Measurements from ENCODE around the gene CLK1. TPM values are rescaled to one million over a fixed set of nuclear protein-coding genes. Genes with fewer than 3 reads are reported as not detected.

The CLK1 gene
- total and polyA plus RNA-seq, 12 donors: 34.4 to 2,325 (median 84.8) TPM

- WGBS, 4 donors: 93 to 97% (median 94%) methylated on average over 2 of the region's 2 CpGs
- Histone ChIP-seq H3K4me1 (replicated peaks in 1 of 2) (peaks cover 0 to 12% of the 10 kb centered on the region in 2 donors), H3K9me3 (replicated peaks in 1 of 3) (no peaks in the 10 kb centered on the region), H3K27ac (no peak overlapping the region), H3K4me3 (no peak overlapping the region), H3K36me3 (replicated peaks in 1 of 2) (peaks cover 0 to 71% of the 10 kb centered on the region in 2 donors), H3K27me3 (no peaks in the 10 kb centered on the region)
- DNase-seq: no peak
- intact Hi-C loops (cut with DNase I): no loop called here
- TF ChIP-seq, protein P1, sequence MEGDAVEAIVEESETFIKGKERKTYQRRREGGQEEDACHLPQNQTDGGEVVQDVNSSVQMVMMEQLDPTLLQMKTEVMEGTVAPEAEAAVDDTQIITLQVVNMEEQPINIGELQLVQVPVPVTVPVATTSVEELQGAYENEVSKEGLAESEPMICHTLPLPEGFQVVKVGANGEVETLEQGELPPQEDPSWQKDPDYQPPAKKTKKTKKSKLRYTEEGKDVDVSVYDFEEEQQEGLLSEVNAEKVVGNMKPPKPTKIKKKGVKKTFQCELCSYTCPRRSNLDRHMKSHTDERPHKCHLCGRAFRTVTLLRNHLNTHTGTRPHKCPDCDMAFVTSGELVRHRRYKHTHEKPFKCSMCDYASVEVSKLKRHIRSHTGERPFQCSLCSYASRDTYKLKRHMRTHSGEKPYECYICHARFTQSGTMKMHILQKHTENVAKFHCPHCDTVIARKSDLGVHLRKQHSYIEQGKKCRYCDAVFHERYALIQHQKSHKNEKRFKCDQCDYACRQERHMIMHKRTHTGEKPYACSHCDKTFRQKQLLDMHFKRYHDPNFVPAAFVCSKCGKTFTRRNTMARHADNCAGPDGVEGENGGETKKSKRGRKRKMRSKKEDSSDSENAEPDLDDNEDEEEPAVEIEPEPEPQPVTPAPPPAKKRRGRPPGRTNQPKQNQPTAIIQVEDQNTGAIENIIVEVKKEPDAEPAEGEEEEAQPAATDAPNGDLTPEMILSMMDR (IDR thresholded peaks at IDR 0.05): no peak
- no peak for TF ChIP-seq POLR2A (IDR thresholded peaks at IDR 0.05)
Measured at GRCh38 chr2:200852605-200853004, 11.9 kb downstream of the CLK1 start.

DNA sequence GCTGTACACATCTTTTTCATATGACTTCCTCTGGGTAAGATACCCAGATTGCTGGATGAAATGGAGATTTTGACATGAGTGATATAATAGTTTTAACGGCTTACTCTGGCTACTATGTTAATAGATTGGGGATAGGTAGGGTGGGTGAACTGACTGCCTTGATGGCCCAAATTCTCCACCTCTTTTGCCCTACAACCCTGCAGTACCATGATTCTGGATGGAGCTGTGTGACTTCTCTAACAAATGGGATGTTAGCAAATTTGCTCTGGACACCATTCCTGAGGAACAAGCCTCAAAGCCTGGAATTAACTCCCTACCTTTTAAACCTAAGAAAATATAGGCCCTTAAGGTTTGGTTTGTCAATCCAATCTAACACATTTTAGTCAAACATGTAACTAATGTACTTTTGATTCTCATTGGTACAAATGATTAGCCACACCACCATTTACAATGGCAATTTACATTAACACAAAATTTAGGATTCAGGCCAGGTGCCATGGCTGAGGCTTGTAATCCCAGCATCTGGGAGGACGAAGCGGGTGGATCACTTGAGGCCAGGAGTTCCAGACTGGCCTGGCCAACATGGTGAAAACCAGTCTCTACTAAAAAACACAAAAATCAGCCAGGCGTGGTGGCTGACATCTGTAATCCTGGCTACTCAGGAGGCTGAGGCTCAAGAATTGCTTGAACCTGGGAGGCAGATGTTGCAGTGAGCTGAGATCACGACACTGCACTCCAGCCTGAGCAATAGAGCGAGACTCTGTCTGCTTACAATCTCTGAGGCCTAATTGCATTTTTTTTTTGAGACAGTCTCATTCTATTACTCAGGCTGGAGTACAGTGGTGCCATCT, 12.8 kb downstream of the CLK1 start:
- Histone ChIP-seq H3K9me3 (replicated peaks in 1 of 3) (no peaks in the 10 kb centered on the region), H3K27me3 (no peaks in the 10 kb centered on the region), H3K4me3 (no peak overlapping the region), H3K27ac (no peak overlapping the region), H3K4me1 (replicated peaks in 1 of 2) (peaks cover 0 to 6% of the 10 kb centered on the region in 2 donors), H3K36me3 (replicated peaks in 1 of 2) (peaks cover 0 to 61% of the 10 kb centered on the region in 2 donors)
- 92 to 94% (median 93%) methylated on average over 6 of the region's 6 CpGs for WGBS, 4 donors
- DNase-seq: peak in 1 of 7 donors; percentile 46
- TF ChIP-seq, protein P1 (IDR thresholded peaks at IDR 0.05): no peak
- TF ChIP-seq POLR2A (IDR thresholded peaks at IDR 0.05): no peak
- intact Hi-C loops (cut with DNase I): no loop called here

DNA sequence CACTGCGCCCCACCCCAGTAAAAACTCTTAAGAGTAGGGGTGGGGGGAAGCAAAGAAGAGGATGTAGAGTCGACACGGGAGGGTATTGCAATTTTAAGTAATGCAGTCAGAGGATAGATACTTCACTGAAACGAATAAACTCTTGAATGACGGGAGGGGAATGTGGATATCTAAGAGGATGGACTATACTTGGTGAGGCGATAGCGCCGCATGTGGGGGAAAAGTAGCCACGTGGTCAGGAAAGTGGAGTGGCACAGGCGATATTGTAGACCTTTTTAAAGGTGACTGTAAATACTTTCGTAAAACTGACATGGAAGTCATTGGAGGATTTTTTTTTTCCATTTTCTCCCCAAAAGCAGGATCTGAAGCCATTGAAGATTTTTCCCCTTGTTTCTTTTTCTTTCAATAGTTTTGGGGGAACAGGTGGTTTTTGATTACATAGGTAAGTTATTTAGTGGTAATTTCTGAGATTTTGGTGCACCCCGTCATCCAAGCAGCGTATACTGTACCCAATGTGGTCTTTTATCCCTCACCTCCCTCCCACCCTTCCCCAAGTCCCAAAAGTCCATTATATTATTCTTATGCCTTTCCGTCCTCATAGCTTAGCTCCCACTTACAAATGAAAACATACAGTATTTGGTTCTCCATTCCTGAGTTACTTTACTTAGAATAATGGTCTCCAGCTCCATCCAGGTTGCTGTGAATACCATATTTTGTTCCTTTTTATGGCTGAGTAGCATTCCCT, 13.8 kb downstream of the CLK1 start:
- peaks cover 0 to 51% of the 10 kb centered on the region in 2 donors for H3K36me3 ChIP-seq (replicated peaks in 1 of 2)
- H3K27ac ChIP-seq: no peak overlapping the region
- DNase-seq: no peak
- intact Hi-C loops (cut with DNase I): no loop called here
- no peak for TF ChIP-seq POLR2A (IDR thresholded peaks at IDR 0.05)
- TF ChIP-seq, protein P1 (IDR thresholded peaks at IDR 0.05): no peak
- peaks cover 0 to 4% of the 10 kb centered on the region in 2 donors for H3K4me1 ChIP-seq (replicated peaks in 1 of 2)
- H3K9me3 ChIP-seq (replicated peaks in 1 of 3): no peaks in the 10 kb centered on the region
- no peak overlapping the region for H3K4me3 ChIP-seq
- 83 to 91% (median 87%) methylated on average over 14 of the region's 14 CpGs for WGBS, 4 donors
- H3K27me3 ChIP-seq: no peaks in the 10 kb centered on the region

DNA sequence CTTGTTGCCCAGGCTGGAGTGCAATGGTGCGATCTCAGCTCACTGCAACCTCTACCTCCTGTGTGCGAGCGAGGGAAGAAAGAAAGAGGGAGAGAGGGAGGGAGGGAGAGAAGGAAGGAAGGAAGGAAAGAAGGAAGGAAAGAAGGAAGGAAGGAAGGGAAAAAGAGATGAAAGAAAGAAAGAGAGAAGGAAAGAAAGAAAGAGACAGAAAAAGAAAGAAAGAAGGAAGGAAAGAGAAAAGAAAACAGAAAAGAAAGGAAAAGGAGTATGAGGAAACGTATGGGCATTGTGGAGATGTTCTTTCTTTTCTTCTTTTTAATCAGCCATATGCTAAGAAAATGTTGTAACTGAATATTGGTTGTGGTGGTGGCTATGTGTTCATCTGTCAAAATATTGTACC, 16.5 kb downstream of the CLK1 start:
- H3K9me3 ChIP-seq (replicated peaks in 1 of 3): no peaks in the 10 kb centered on the region
- WGBS, 4 donors: 73 to 95% (median 87%) methylated on average over 4 of the region's 4 CpGs
- TF ChIP-seq, protein P1 (IDR thresholded peaks at IDR 0.05): no peak
- no peak for TF ChIP-seq POLR2A (IDR thresholded peaks at IDR 0.05)
- intact Hi-C loops (cut with DNase I): no loop called here
- H3K27ac ChIP-seq: no peak overlapping the region
- no peak overlapping the region for H3K4me3 ChIP-seq
- H3K4me1 ChIP-seq (replicated peaks in 1 of 2): peaks cover 0 to under 1% of the 10 kb centered on the region in 2 donors
- no peaks in the 10 kb centered on the region for H3K27me3 ChIP-seq
- H3K36me3 ChIP-seq (replicated peaks in 1 of 2): peaks cover 0 to 24% of the 10 kb centered on the region in 2 donors
- DNase-seq: no peak

All from adrenal gland (tissue), 12 donors.